Skeletal muscle satellite cell (primary cell): Measurements from ENCODE around the gene CDKN2AIP.
"Not testable (repeated sequence)": the region's sequence is repeated elsewhere in the genome, so short reads cannot be mapped to it uniquely, and the experiment has no call there.

Experiments used
- H3K27me3 ChIP-seq: 2 replicates; pipeline ENCODE4 v1.7.0; 2013; ENCODE audit warnings: low read length; ENCODE audit not compliant: control insufficient read depth, insufficient read depth
- H3K36me3 ChIP-seq: 2 replicates; pipeline ENCODE4 v1.7.0; 2013; ENCODE audit warnings: mild to moderate bottlenecking, control low read depth, low read length; ENCODE audit not compliant: insufficient read depth
- H3K4me1 ChIP-seq: 2 replicates; pipeline ENCODE4 v1.7.0; 2013; ENCODE audit warnings: low read length; ENCODE audit not compliant: control insufficient read depth, insufficient read depth
- H3K4me2 ChIP-seq: 2 replicates; pipeline ENCODE4 v1.7.0; 2013; ENCODE audit warnings: mild to moderate bottlenecking, low read length
- H3K4me3 ChIP-seq: 2 replicates; pipeline ENCODE4 v1.7.0; 2013; ENCODE audit warnings: low read length
- H3K9ac ChIP-seq: 2 replicates; pipeline ENCODE4 v1.7.0; 2013; ENCODE audit warnings: mild to moderate bottlenecking, low read depth, low read length, moderate library complexity
- H3K9me3 ChIP-seq: replicated peaks from 2 replicates; pipeline ENCODE4 v1.7.0; 2013; ENCODE audit warnings: mild to moderate bottlenecking, control low read depth, low read length

The CDKN2AIP gene

DNA sequence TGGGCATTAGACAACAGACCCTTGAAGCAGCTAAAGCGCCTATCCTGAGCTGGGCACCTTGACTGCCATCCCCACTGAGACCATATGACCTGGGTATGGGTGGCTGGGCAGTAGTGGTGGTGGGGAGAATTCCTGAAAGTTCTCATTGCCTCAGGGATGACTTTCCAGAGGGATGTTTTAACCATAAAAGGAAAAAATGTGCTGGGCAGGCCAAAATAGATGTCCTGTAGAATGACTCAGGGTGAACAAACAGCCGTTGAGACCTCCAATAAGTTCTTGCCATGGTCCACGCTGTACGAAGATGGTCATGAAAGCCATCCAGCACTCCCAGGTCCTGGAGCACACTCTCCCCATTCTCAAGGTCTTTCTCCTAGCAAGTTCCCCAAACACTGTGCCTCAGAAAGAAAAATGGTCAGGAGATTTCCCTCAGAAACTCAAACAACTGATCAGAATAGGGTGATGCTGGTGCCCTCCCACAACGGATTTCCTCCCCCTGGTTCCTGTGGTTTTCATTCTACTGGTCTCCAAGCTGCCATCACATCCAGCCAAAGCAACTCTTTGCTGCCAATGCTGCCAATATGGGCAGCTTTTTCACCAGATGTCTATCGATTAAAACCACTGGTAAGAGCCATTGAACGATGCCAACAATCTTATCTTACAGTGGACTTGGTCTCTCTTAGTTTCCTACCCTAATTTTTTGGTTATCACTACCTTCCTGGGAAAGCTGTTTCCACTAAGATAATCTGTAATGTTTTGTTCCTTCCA is 11.2 kb downstream of the CDKN2AIP start:
- no peak overlapping the region for H3K4me2 ChIP-seq
- no peaks in the 10 kb centered on the region for H3K27me3 ChIP-seq
- no peak overlapping the region for H3K4me3 ChIP-seq
- H3K9me3 ChIP-seq = no peaks in the 10 kb centered on the region
- H3K9ac ChIP-seq = no peak overlapping the region
- H3K36me3 ChIP-seq = no peaks in the 10 kb centered on the region
- H3K4me1 ChIP-seq = peaks cover 6% of the 10 kb centered on the region

- H3K9me3 ChIP-seq = no peaks in the 10 kb centered on the region
- no peak overlapping the region for H3K4me3 ChIP-seq
- H3K9ac ChIP-seq = no peak overlapping the region
These were observed 13.6 kb downstream of the CDKN2AIP start for GRCh38 chr4:183458005-183458404.

GRCh38 chr4:183463903-183464619 is 19.6 kb downstream of the CDKN2AIP start:
- H3K9ac ChIP-seq, H3K4me3 ChIP-seq, H3K36me3 ChIP-seq, H3K4me2 ChIP-seq, H3K27me3 ChIP-seq, H3K9me3 ChIP-seq, H3K4me1 ChIP-seq: not testable (repeated sequence)

More at GRCh38 chr4:183458005-183458404, 13.6 kb downstream of the CDKN2AIP start:
- H3K4me1 ChIP-seq = peaks cover 6% of the 10 kb centered on the region
- H3K36me3 ChIP-seq = no peaks in the 10 kb centered on the region
- no peak overlapping the region for H3K4me2 ChIP-seq
- no peaks in the 10 kb centered on the region for H3K27me3 ChIP-seq

- not testable (repeated sequence) for H3K4me3 ChIP-seq, H3K9me3 ChIP-seq, H3K36me3 ChIP-seq, H3K9ac ChIP-seq, H3K4me1 ChIP-seq, H3K4me2 ChIP-seq, H3K27me3 ChIP-seq
These were observed 21.4 kb downstream of the CDKN2AIP start for GRCh38 chr4:183465879-183466278.

- Histone ChIP-seq H3K4me1 (peaks cover 6% of the 10 kb centered on the region), H3K36me3 (no peaks in the 10 kb centered on the region), H3K9me3 (no peaks in the 10 kb centered on the region), H3K4me3 (no peak overlapping the region), H3K4me2 (no peak overlapping the region), H3K27me3 (no peaks in the 10 kb centered on the region), H3K9ac (no peak overlapping the region)
These were observed 22.8 kb downstream of the CDKN2AIP start for GRCh38 chr4:183467246-183467645.

DNA sequence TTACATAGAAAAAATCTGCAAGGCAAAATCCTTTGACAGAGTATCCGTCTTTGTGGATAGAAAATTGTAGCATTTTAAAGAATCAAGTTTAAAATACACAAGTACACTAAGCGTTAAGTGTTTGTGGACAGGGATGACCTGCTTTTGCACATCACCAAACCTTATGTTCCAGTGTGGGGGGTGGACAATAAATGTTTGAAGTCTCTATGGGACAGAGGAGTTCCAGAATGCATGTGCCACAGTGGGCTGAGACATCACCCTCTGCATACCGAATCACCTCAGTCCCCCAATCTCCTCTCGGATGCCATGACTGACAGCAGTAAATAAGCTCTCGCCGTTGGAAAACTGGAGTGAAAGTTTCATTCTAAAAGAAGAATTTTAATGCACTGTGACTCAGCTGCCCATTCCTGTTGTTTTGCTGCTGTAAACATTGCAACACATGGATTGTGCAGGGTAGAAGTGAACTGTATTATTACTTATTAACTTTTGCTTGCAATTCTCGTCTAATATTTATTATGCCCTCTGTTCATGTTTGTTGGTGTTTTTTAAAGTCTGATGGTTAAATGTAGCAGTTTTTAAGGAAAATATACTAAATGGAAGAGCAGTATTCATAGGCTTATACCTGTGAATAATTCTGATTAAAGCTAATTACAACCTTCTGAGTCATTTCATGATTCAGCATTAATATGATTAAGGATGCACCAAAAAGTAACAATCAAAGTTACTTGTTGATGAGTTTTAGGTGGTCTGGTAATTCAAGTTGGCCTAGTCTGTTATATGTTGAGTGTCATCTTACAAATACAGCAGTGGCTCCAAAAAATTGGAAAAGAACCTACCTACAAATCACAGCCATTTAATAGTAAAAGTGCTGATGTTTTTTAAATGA is 24.0 kb downstream of the CDKN2AIP start:
- Histone ChIP-seq H3K4me2 (no peak overlapping the region), H3K36me3 (no peaks in the 10 kb centered on the region), H3K4me1 (peaks cover 6% of the 10 kb centered on the region), H3K4me3 (no peak overlapping the region), H3K27me3 (no peaks in the 10 kb centered on the region), H3K9ac (no peak overlapping the region), H3K9me3 (no peaks in the 10 kb centered on the region)

GRCh38 chr4:183469285-183469684 is 24.8 kb downstream of the CDKN2AIP start:
- H3K27me3 ChIP-seq = no peaks in the 10 kb centered on the region
- H3K4me1 ChIP-seq = peaks cover 6% of the 10 kb centered on the region
- H3K36me3 ChIP-seq = no peaks in the 10 kb centered on the region
- H3K9ac ChIP-seq = no peak overlapping the region
- no peak overlapping the region for H3K4me2 ChIP-seq
- no peaks in the 10 kb centered on the region for H3K9me3 ChIP-seq
- H3K4me3 ChIP-seq = no peak overlapping the region

GRCh38 chr4:183469936-183470335 is 25.5 kb downstream of the CDKN2AIP start:
- no peak overlapping the region for H3K4me2 ChIP-seq
- H3K4me3 ChIP-seq = no peak overlapping the region
- peaks cover 6% of the 10 kb centered on the region for H3K4me1 ChIP-seq
- H3K9me3 ChIP-seq = no peaks in the 10 kb centered on the region
- no peak overlapping the region for H3K9ac ChIP-seq
- no peaks in the 10 kb centered on the region for H3K36me3 ChIP-seq
- H3K27me3 ChIP-seq = no peaks in the 10 kb centered on the region

DNA sequence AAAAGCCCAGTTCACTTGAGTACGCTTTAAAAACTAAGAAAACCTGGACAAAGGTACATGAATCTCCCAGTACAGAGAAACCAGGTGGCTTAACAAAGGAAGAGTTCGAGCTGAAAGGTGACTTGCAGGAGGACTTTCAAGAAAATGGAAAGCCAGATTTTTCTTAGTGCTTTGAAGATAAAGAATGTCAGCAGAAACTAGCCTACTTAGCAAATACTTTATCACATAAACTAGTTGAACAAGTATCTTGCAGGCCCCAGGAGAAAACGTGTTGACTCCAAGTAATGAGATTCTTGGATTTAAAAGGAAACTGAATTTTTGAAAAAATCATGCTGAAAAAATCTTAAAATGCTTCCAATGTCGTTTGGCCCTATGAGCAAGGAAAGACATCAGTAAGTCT is 26.4 kb downstream of the CDKN2AIP start:
- H3K9me3 ChIP-seq = no peaks in the 10 kb centered on the region
- no peak overlapping the region for H3K4me2 ChIP-seq
- peaks cover 6% of the 10 kb centered on the region for H3K4me1 ChIP-seq
- H3K27me3 ChIP-seq = no peaks in the 10 kb centered on the region
- H3K36me3 ChIP-seq = no peaks in the 10 kb centered on the region
- H3K4me3 ChIP-seq = no peak overlapping the region
- no peak overlapping the region for H3K9ac ChIP-seq

DNA sequence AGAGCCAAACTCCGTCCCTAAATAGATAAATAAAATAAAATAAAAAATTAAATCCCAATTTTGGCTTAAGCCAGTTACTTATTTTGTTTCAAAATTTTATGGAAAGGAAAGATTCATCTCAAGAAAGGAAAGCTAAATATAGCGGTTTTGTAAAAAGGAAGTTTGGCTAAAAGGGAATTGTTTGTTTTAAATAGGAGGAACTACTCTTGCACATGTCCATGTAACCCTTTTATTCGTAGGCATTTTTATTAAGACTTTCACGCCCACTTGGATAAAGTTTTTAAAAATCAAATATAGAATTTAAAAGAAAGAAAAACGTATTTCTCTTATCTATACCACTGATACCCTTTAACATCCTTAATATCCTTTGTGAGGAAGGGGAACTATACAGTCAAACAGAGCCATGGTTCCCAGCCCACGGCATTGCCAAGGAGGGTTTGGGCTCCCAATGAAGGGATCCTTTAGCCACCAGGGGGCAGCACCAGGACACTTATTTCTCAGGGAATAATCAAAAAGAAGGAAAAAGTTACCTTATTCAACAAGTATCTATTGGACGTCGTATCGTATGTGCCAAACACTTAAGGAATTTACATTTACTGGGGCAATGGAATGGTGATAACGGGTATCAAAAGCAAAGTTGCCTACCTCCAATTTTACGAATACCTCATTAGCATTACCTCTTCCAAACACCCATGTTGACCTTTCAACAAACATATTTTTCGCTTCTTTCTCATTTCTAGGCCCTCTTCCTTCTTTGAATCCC is 27.7 kb downstream of the CDKN2AIP start:
- H3K36me3 ChIP-seq = no peaks in the 10 kb centered on the region
- H3K9me3 ChIP-seq = no peaks in the 10 kb centered on the region
- H3K4me2 ChIP-seq = peak overlapping the region; percentile 61
- H3K4me1 ChIP-seq = peaks cover 6% of the 10 kb centered on the region
- no peak overlapping the region for H3K4me3 ChIP-seq
- H3K27me3 ChIP-seq = no peaks in the 10 kb centered on the region
- H3K9ac ChIP-seq = no peak overlapping the region

GRCh38 chr4:183478123-183478522 is 33.7 kb downstream of the CDKN2AIP start:
- H3K4me3 ChIP-seq = no peak overlapping the region
- H3K36me3 ChIP-seq = no peaks in the 10 kb centered on the region
- H3K9me3 ChIP-seq = no peaks in the 10 kb centered on the region
- no peak overlapping the region for H3K4me2 ChIP-seq
- H3K27me3 ChIP-seq = no peaks in the 10 kb centered on the region
- no peaks in the 10 kb centered on the region for H3K4me1 ChIP-seq
- no peak overlapping the region for H3K9ac ChIP-seq
